Large intestine (tissue), 3 donors: ENCODE results near the gene ISY1. TPM values are rescaled to one million over a fixed set of nuclear protein-coding genes. Genes with fewer than 3 reads are reported as not detected.

Experiments used
- DNase-seq, 2 donors: peaks; one replicate each; pipeline versions ENCODE4 v3.0.0 to v3.0.0-alpha.2; 2013
- H3K27ac ChIP-seq: one replicate; pipeline ENCODE4 v1.5.1; 2013; ENCODE audit warnings: low read length
- H3K27me3 ChIP-seq: 2 replicates; pipeline ENCODE4 v1.6.1; 2013; ENCODE audit warnings: low read length; ENCODE audit not compliant: control insufficient read depth, insufficient read depth
- H3K36me3 ChIP-seq: 2 replicates; pipeline ENCODE4 v1.6.1; 2013; ENCODE audit warnings: low read length; ENCODE audit not compliant: control insufficient read depth, insufficient read depth
- H3K4me1 ChIP-seq: one replicate; pipeline ENCODE4 v1.6.1; 2013; ENCODE audit warnings: low read length; ENCODE audit not compliant: control insufficient read depth, insufficient read depth
- H3K4me3 ChIP-seq: one replicate; pipeline ENCODE4 v1.5.1; 2013; ENCODE audit warnings: low read length
- H3K9me3 ChIP-seq: one replicate; pipeline ENCODE4 v1.6.1; 2013; ENCODE audit warnings: mild to moderate bottlenecking, low read depth, low read length, moderate library complexity; ENCODE audit not compliant: control insufficient read depth
- WGBS: methylation state at CpG from one replicate; pipeline ENCODE4 v1.1.5; 2013; ENCODE audit warnings: low lambda C conversion rate; ENCODE audit not compliant: insufficient coverage; 5-methylcytosine and 5-hydroxymethylcytosine counted together
- polyA plus RNA-seq: library from polyadenylated mRNA; unstranded; fragments of 120-200 nt; gene quantifications from one replicate; pipeline ENCODE4 v1.2.1, GENCODE V29; 2013

Gene ISY1
- polyA plus RNA-seq, 1 donor, result 28.6 TPM

GRCh38 chr3:129107793-129108192 is 53.1 kb downstream of the ISY1 start:
- no peak overlapping the region for H3K4me3 ChIP-seq
- no peaks in the 10 kb centered on the region for H3K9me3 ChIP-seq
- no peaks in the 10 kb centered on the region for H3K4me1 ChIP-seq
- H3K36me3 ChIP-seq, result peaks cover 14% of the 10 kb centered on the region
- H3K27ac ChIP-seq, result no peak overlapping the region
- DNase-seq, result no peak
- WGBS, result no CpG with 5 or more reads among the region's 8 CpGs
- H3K27me3 ChIP-seq, result no peaks in the 10 kb centered on the region

GRCh38 chr3:129106866-129107565 is 53.8 kb downstream of the ISY1 start:
- Histone ChIP-seq H3K27ac (no peak overlapping the region), H3K36me3 (peaks cover 15% of the 10 kb centered on the region), H3K9me3 (no peaks in the 10 kb centered on the region), H3K4me1 (no peaks in the 10 kb centered on the region), H3K27me3 (no peaks in the 10 kb centered on the region), H3K4me3 (no peak overlapping the region)
- no peak for DNase-seq
- WGBS, result no CpG with 5 or more reads among the region's 19 CpGs

- Histone ChIP-seq H3K4me3 (no peak overlapping the region), H3K36me3 (peaks cover 18% of the 10 kb centered on the region), H3K27ac (no peak overlapping the region), H3K27me3 (no peaks in the 10 kb centered on the region), H3K9me3 (no peaks in the 10 kb centered on the region), H3K4me1 (no peaks in the 10 kb centered on the region)
- DNase-seq, result no peak
- no CpG with 5 or more reads among the region's 5 CpGs for WGBS
These were observed 54.5 kb downstream of the ISY1 start for GRCh38 chr3:129106320-129106719.

- peaks cover 18% of the 10 kb centered on the region for H3K36me3 ChIP-seq
- H3K27ac ChIP-seq, result no peak overlapping the region
- H3K9me3 ChIP-seq, result no peaks in the 10 kb centered on the region
- H3K4me3 ChIP-seq, result no peak overlapping the region
- no peak for DNase-seq
- no CpG with 5 or more reads among the region's 4 CpGs for WGBS
- no peaks in the 10 kb centered on the region for H3K27me3 ChIP-seq
- no peaks in the 10 kb centered on the region for H3K4me1 ChIP-seq
These were observed 55.0 kb downstream of the ISY1 start for GRCh38 chr3:129105862-129106261.

GRCh38 chr3:129104498-129105079 is 56.3 kb downstream of the ISY1 start:
- DNase-seq, result no peak
- WGBS, result 100% methylated on average over 1 of the region's 6 CpGs

GRCh38 chr3:129104051-129104450 is 56.8 kb downstream of the ISY1 start:
- no CpG with 5 or more reads among the region's 6 CpGs for WGBS
- no peaks in the 10 kb centered on the region for H3K4me1 ChIP-seq
- H3K4me3 ChIP-seq, result no peak overlapping the region
- no peak overlapping the region for H3K27ac ChIP-seq
- peaks cover 18% of the 10 kb centered on the region for H3K36me3 ChIP-seq
- DNase-seq, result no peak
- no peaks in the 10 kb centered on the region for H3K27me3 ChIP-seq
- H3K9me3 ChIP-seq, result no peaks in the 10 kb centered on the region

More at GRCh38 chr3:129104498-129105079, 56.3 kb downstream of the ISY1 start:
- H3K4me1 ChIP-seq, result no peaks in the 10 kb centered on the region
- no peak overlapping the region for H3K27ac ChIP-seq
- no peaks in the 10 kb centered on the region for H3K9me3 ChIP-seq
- H3K27me3 ChIP-seq, result no peaks in the 10 kb centered on the region
- peaks cover 18% of the 10 kb centered on the region for H3K36me3 ChIP-seq
- no peak overlapping the region for H3K4me3 ChIP-seq

GRCh38 chr3:129103296-129103695 is 57.6 kb downstream of the ISY1 start:
- Histone ChIP-seq H3K4me1 (no peaks in the 10 kb centered on the region), H3K9me3 (no peaks in the 10 kb centered on the region), H3K27ac (no peak overlapping the region), H3K4me3 (no peak overlapping the region), H3K36me3 (peaks cover 15% of the 10 kb centered on the region), H3K27me3 (no peaks in the 10 kb centered on the region)
- no peak for DNase-seq
- WGBS, result no CpG with 5 or more reads among the region's 7 CpGs

- no peak for DNase-seq
These were observed 59.3 kb downstream of the ISY1 start for GRCh38 chr3:129101370-129102138.

GRCh38 chr3:129100274-129100673 is 60.6 kb downstream of the ISY1 start:
- no peaks in the 10 kb centered on the region for H3K27me3 ChIP-seq
- no peak overlapping the region for H3K27ac ChIP-seq
- WGBS, result no CpG with 5 or more reads among the region's 1 CpG
- H3K4me1 ChIP-seq, result no peaks in the 10 kb centered on the region
- no peaks in the 10 kb centered on the region for H3K9me3 ChIP-seq
- peaks cover 10% of the 10 kb centered on the region for H3K36me3 ChIP-seq
- H3K4me3 ChIP-seq, result no peak overlapping the region
- DNase-seq, result no peak

More at GRCh38 chr3:129101370-129102138, 59.3 kb downstream of the ISY1 start:
- Histone ChIP-seq H3K4me3 (no peak overlapping the region), H3K27me3 (no peaks in the 10 kb centered on the region), H3K9me3 (no peaks in the 10 kb centered on the region), H3K27ac (no peak overlapping the region), H3K4me1 (no peaks in the 10 kb centered on the region), H3K36me3 (peaks cover 12% of the 10 kb centered on the region)
- no CpG with 5 or more reads among the region's 12 CpGs for WGBS

GRCh38 chr3:129095285-129095684 is 65.6 kb downstream of the ISY1 start:
- Histone ChIP-seq H3K27me3 (no peaks in the 10 kb centered on the region), H3K4me3 (no peak overlapping the region), H3K4me1 (no peaks in the 10 kb centered on the region), H3K36me3 (peaks cover 20% of the 10 kb centered on the region), H3K9me3 (no peaks in the 10 kb centered on the region), H3K27ac (no peak overlapping the region)
- no peak for DNase-seq
- no CpG with 5 or more reads among the region's 10 CpGs for WGBS
